Gastrocnemius medialis (tissue), 4 donors: ENCODE results near the gene KRTAP10-4. TPM values are rescaled to one million over a fixed set of nuclear protein-coding genes. Genes with fewer than 3 reads are reported as not detected.

Source experiments
- ATAC-seq, 2 donors: fragments of 150-250 bp; one replicate each; pipeline ENCODE4 v1.9.1; 2016
- DNase-seq, 2 donors: peaks; one replicate each; pipeline ENCODE4 v3.0.0-alpha.2; 2019
- H3K27ac ChIP-seq, 4 donors: fragments of 200-600 bp; sonication (generic); 1 replicate in 1 of 4; 2 replicates in 3 of 4; pipeline ENCODE4 v1.5.1; 2016 to 2018; ENCODE audit warnings: mild to moderate bottlenecking in 2 of 4, moderate library complexity in 1 of 4
- H3K27me3 ChIP-seq, 3 donors: fragments of 200-600 bp; sonication (generic) in 2 of 3; 1 replicate in 1 of 3; 2 replicates in 2 of 3; pipeline versions ENCODE4 v1.5.1 to v1.6.0; 2016 to 2019; ENCODE audit warnings: mild to moderate bottlenecking in 1 of 3, moderate library complexity in 1 of 3
- H3K36me3 ChIP-seq, 2 donors: fragments of 200-600 bp; sonication (generic) in 1 of 2; one replicate each; pipeline ENCODE4 v1.5.1; 2017 to 2018
- H3K4me1 ChIP-seq, 2 donors: fragments of 200-600 bp; sonication (generic) in 1 of 2; one replicate each; pipeline ENCODE4 v1.5.1; 2016 to 2017; ENCODE audit warnings: mild to moderate bottlenecking in 2 of 2
- H3K4me3 ChIP-seq, 4 donors: fragments of 200-600 bp; sonication (generic) in 3 of 4; 1 replicate in 1 of 4; 2 replicates in 3 of 4; pipeline ENCODE4 v1.5.1; 2016 to 2019; ENCODE audit warnings: mild to moderate bottlenecking in 2 of 4
- H3K9me3 ChIP-seq, 3 donors: fragments of 200-600 bp; sonication (generic) in 2 of 3; 1 replicate in 1 of 3; 2 replicates in 2 of 3; pipeline ENCODE4 v1.5.1; 2016 to 2019
- CTCF ChIP-seq, 5 experiments: fragments of 450-650 bp in 3 of 5; fragments of 200-600 bp in 2 of 5; sonication (generic) in 2 of 5; IDR thresholded peaks in 4 of 5; conservative IDR thresholded peaks in 1 of 5; 1 replicate in 4 of 5; 2 replicates in 1 of 5; pipeline ENCODE4 v1.5.1; 2016 to 2019; ENCODE audit warnings: antibody characterized with exemption in 5 of 5, mild to moderate bottlenecking in 3 of 5, moderate library complexity in 3 of 5
- POLR2A ChIP-seq, 2 donors: fragments of 450-650 bp; IDR thresholded peaks; one replicate each; pipeline ENCODE4 v1.6.1; 2017; ENCODE audit warnings: antibody characterized with exemption in 2 of 2, mild to moderate bottlenecking in 2 of 2, moderate library complexity in 2 of 2
- in situ Hi-C, 4 donors: fragments of 200-750 bp; cut with MboI; loops; one replicate each; pipeline versions ENCODE4 v1.15.0 to v1.8.0; 2017; ENCODE audit warnings: low sequenced_read_pairs in 4 of 4
- intact Hi-C: fragments of 100-400 bp; cut with DNase I; formaldehyde crosslinking; loops from one replicate; pipeline ENCODE4 v1.15.1; 2023; ENCODE audit warnings: low total_unique reads
- total RNA-seq, 4 donors: library from RNA; depleted of rRNA; stranded (reverse); fragments of >200 nt; gene quantifications; one replicate each; pipeline versions ENCODE4 v1.1.0 to v1.2.3, GENCODE V29; 2016

The KRTAP10-4 gene
- total RNA-seq, 4 donors from 2014 or later: not detected

GRCh38 chr21:44527156-44527982 lies 46.2 kb upstream of the KRTAP10-4 start:
- H3K27ac ChIP-seq: no peak overlapping the region
- H3K4me3 ChIP-seq: no peak overlapping the region
- in situ Hi-C loops: no loop called here
- intact Hi-C loops: no loop called here
- DNase-seq: no peak
- no peaks in the 10 kb centered on the region for H3K4me1 ChIP-seq
- no peaks in the 10 kb centered on the region for H3K9me3 ChIP-seq
- ATAC-seq: no peak
- TF ChIP-seq CTCF (IDR thresholded peaks at IDR 0.05 in 4 of 5, conservative IDR thresholded peaks at IDR 0.05 in 1 of 5): no peak
- TF ChIP-seq POLR2A (IDR thresholded peaks at IDR 0.05): no peak
- H3K36me3 ChIP-seq: no peaks in the 10 kb centered on the region
- peaks cover 0 to 12% (median 9%) of the 10 kb centered on the region in 3 donors for H3K27me3 ChIP-seq

GRCh38 chr21:44527983-44528633 lies 45.4 kb upstream of the KRTAP10-4 start:
- Histone ChIP-seq H3K4me1 (no peaks in the 10 kb centered on the region), H3K9me3 (no peaks in the 10 kb centered on the region), H3K27ac (no peak overlapping the region), H3K4me3 (no peak overlapping the region), H3K27me3 (peaks cover 0 to 13% (median 12%) of the 10 kb centered on the region in 3 donors), H3K36me3 (no peaks in the 10 kb centered on the region)
- DNase-seq: no peak
- TF ChIP-seq CTCF (IDR thresholded peaks at IDR 0.05 in 4 of 5, conservative IDR thresholded peaks at IDR 0.05 in 1 of 5): no peak
- TF ChIP-seq POLR2A (IDR thresholded peaks at IDR 0.05): no peak
- ATAC-seq: no peak
- in situ Hi-C loops: no loop called here
- intact Hi-C loops: no loop called here

GRCh38 chr21:44528634-44528995 lies 44.9 kb upstream of the KRTAP10-4 start:
- DNase-seq: no peak
- ATAC-seq: no peak
- no peaks in the 10 kb centered on the region for H3K4me1 ChIP-seq
- peaks cover 0 to 13% (median 12%) of the 10 kb centered on the region in 3 donors for H3K27me3 ChIP-seq
- intact Hi-C loops (no loop called here), in situ Hi-C loops (no loop called here)
- TF ChIP-seq CTCF (IDR thresholded peaks at IDR 0.05 in 4 of 5, conservative IDR thresholded peaks at IDR 0.05 in 1 of 5) (no peak), POLR2A (IDR thresholded peaks at IDR 0.05) (no peak)
- H3K9me3 ChIP-seq: no peaks in the 10 kb centered on the region
- no peak overlapping the region for H3K27ac ChIP-seq
- H3K36me3 ChIP-seq: no peaks in the 10 kb centered on the region
- H3K4me3 ChIP-seq: no peak overlapping the region

- Histone ChIP-seq H3K27ac (no peak overlapping the region), H3K36me3 (no peaks in the 10 kb centered on the region), H3K27me3 (peaks cover 0 to 13% (median 12%) of the 10 kb centered on the region in 3 donors), H3K9me3 (no peaks in the 10 kb centered on the region), H3K4me3 (no peak overlapping the region), H3K4me1 (no peaks in the 10 kb centered on the region)
- intact Hi-C loops: no loop called here
- in situ Hi-C loops: no loop called here
- TF ChIP-seq POLR2A (IDR thresholded peaks at IDR 0.05) (no peak), CTCF (IDR thresholded peaks at IDR 0.05 in 4 of 5, conservative IDR thresholded peaks at IDR 0.05 in 1 of 5) (no peak)
- ATAC-seq (no peak), DNase-seq (no peak)
Observed at GRCh38 chr21:44529011-44529421, 44.5 kb upstream of the KRTAP10-4 start.
